Measurements from ENCODE around the gene GP1BA.

- no peak for TF ChIP-seq EP300 (IDR thresholded peaks at IDR 0.05)
- TF ChIP-seq CTCF (IDR thresholded peaks at IDR 0.05), result no peak
- TF ChIP-seq POLR2A (IDR thresholded peaks at IDR 0.05), result no peak
- TF ChIP-seq POLR2AphosphoS5 (IDR thresholded peaks at IDR 0.05), result no peak
Measured at GRCh38 chr17:4900231-4901107, 31.6 kb upstream of the GP1BA start.

Measured in suprapubic skin (tissue), 4 donors.